Left colon (tissue), 2 donors: ENCODE results near the gene SIM2. TPM values are rescaled to one million over a fixed set of nuclear protein-coding genes. Genes with fewer than 3 reads are reported as not detected.

Source experiments
- ATAC-seq: fragments of 200-7000 bp; cut with Tn5 transposase; one replicate; pipeline ENCODE4 v1.9.1; 2020; ENCODE audit warnings: mild to moderate bottlenecking, moderate library complexity
- DNase-seq, 2 donors: peaks; one replicate each; pipeline ENCODE4 v3.0.0-alpha.2; 2020
- intact Hi-C, 2 donors: fragments of 100-400 bp; cut with DNase I in 1 of 2; cut with micrococcal nuclease in 1 of 2; formaldehyde crosslinking; loops; one replicate each; pipeline versions ENCODE4 v1.11.2 to v1.14.0; 2022; cut with DNase I, micrococcal nuclease
- total RNA-seq, 2 donors: library from RNA; stranded (reverse); fragmentation: NEBNext Ultra II Directional; extraction: Animal tissue kit (Norgen Biotek cat#: 25700); gene quantifications; one replicate each; pipeline ENCODE4 v1.2.1, GENCODE V29; 2021
- donor health status: DM: no; HTN: no; CAD: no.
- donor health status: DM: yes; HTN: yes; CAD: no.

SIM2 gene
- total RNA-seq, 2 donors from 2014 or later: 0.34 TPM; not detected in 1

DNA sequence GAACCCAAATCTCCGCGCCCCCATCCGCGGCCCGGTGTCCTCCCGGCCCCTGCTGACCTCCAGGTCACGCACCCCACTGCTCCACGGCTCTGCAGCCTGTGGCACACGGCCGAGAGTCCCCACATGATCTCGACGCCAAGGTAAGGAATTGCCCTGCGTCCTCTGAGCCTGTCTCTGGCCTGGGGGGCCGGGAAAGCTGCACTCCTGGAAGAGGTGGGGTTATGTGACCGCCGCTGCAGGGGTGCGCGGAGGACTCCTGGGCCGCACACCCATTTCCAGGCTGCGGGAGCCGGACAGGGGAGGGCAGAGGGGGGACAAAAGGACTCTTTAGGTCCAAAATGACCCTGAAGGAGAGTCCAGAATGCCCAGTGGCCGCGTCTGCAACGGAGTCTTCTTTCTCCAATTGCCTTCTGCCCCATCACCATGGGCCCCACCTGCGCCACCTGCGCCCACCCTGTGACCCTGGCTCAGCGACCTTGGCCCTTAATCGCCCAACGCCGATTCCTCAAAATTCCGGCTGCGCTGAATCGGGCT, 997 bp upstream of the SIM2 start:
- no peak for DNase-seq
- ATAC-seq: no peak
- intact Hi-C loops: no loop called here

DNA sequence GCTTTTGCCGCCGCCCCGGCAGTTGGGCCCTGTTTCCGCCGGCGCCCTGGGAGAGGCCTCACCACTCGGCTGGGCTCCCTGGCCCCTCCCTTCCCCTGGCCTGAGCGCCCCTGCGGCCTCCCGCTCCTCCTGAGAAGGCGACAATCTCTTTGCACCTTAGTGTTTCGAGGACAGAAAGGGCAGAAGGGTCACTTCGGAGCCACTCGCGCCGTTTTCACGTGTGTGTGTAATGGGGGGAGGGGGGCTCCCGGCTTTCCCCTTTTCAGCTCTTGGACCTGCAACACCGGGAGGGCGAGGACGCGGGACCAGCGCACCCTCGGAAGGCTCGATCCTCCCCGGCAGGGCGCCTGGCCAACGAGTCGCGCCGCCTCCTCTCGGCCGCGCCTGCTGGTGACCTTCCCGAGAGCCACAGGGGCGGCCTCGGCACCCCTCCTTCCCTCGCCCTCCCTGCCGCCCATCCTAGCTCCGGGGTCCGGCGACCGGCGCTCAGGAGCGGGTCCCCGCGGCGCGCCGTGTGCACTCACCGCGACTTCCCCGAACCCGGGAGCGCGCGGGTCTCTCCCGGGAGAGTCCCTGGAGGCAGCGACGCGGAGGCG, 432 bp upstream of the SIM2 start:
- DNase-seq (no peak), ATAC-seq (peak; percentile 49)
- intact Hi-C loops: no loop called here

DNA sequence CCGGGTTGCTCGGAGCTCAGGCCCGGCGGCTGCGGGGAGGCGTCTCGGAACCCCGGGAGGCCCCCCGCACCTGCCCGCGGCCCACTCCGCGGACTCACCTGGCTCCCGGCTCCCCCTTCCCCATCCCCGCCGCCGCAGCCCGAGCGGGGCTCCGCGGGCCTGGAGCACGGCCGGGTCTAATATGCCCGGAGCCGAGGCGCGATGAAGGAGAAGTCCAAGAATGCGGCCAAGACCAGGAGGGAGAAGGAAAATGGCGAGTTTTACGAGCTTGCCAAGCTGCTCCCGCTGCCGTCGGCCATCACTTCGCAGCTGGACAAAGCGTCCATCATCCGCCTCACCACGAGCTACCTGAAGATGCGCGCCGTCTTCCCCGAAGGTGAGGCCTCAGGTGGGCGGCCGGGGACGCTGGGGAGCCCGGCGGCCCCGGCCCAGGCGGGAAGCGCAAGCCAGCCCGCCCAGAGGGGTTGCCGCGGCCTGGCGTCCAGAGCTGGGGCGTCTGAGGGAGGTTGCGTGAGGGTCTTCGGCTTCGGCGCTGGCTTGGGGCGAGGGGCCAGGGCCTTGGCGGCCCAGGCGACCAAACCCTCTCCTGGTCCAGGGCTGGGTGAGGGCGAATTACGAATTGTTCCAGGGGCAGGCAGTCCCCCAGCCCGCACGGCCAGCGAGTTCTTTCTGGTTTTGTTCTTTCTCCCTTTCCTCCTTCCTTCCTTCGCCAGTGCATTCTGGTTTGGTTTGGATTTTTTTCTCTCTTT, 805 bp downstream of the SIM2 start:
- DNase-seq: no peak
- no peak for ATAC-seq
- intact Hi-C loops: no loop called here

GRCh38 chr21:36700295-36700970, 1.5 kb downstream of the SIM2 start:
- no peak for ATAC-seq
- no peak for DNase-seq
- intact Hi-C loops: no loop called here

DNA sequence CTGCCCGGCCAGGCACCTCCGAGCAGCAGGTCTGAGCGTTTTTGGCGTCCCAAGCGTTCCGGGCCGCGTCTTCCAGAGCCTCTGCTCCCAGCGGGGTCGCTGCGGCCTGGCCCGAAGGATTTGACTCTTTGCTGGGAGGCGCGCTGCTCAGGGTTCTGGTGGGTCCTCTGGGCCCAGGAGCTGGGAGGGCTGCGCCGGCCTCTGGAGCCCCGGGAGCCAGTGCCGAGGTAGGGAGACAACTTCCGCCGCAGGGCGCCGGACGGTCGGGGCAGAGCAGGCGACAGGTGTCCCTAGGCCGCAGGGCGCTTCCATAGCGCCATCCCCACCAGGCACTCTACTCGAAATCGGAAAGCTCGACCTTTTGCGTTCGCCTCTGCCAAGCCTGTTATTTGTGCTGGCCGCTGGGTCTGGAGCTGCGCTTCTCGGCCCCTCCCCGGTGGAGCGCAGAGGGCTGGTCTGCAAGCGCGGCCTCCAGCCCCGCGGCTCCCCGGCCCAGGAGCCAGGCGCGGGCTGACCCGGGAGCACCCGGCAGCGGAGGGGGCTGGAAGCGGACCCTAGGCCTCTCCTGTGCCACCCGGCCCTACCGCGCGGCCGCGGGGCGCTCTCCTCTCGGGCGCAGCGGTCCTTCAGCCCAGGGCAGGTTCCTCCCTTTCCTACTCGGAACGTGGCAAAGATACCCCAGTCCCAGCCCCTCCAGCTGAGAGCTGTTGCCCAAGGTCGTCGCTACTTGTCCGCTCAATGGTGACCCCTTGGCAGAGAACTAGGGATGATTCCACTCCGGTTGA, 2.2 kb downstream of the SIM2 start:
- intact Hi-C loops: no loop called here
- ATAC-seq: peak; percentile 44
- DNase-seq: no peak

DNA sequence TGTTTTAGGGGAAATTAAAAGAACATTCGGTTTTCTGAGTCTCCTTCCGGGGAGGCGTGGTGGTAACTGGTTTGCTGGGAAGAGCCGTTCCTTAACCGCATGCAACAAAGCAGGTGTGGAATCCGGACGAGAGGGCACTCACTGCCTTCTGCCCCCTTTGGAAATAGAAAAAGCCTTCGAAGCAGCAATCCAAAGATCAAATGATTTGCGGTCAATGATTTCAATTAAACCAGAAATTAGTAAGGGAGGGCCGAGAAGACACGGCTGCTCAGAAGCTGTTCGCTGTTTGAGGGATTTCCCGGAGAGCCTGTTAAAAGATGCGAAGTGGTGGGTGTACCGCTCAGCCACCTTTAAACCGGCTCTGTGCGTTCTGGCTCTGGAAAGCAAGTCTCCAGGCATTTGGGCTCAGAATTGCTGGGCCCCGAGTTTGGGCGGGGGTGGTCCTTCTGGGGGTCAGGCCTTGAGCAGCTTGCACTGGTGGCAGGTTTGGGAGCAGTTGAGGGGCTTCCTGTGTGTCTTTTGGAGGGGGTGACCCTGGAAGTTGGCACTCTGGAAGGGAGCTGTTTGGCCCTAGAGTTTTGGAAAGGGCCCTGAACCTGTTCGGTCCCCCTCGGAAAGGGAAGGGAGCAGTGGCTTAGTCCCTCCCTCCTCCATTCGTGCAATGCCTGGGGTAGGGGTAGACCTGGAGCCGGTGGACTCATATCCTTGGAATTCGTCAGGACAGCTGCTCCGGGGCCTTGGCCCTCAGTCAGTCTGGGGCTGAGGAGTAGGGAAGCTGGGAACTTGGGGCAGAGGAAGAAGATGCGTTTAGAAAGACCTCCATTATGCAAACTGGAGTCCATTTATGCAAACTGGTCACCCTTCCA, 3.1 kb downstream of the SIM2 start:
- ATAC-seq: peak; percentile 26
- intact Hi-C loops: no loop called here
- no peak for DNase-seq

- intact Hi-C loops: no loop called here
- ATAC-seq (no peak), DNase-seq (no peak)
Observed at GRCh38 chr21:36702622-36702968, 3.7 kb downstream of the SIM2 start.

- DNase-seq: no peak
- intact Hi-C loops: no loop called here
- no peak for ATAC-seq
Observed at GRCh38 chr21:36703123-36703522, 4.2 kb downstream of the SIM2 start.

- no peak for DNase-seq
- ATAC-seq: no peak
- intact Hi-C loops: no loop called here
Observed at GRCh38 chr21:36703626-36704280, 4.8 kb downstream of the SIM2 start.

GRCh38 chr21:36704281-36704957, 5.5 kb downstream of the SIM2 start:
- DNase-seq (no peak), ATAC-seq (no peak)
- intact Hi-C loops: no loop called here

DNA sequence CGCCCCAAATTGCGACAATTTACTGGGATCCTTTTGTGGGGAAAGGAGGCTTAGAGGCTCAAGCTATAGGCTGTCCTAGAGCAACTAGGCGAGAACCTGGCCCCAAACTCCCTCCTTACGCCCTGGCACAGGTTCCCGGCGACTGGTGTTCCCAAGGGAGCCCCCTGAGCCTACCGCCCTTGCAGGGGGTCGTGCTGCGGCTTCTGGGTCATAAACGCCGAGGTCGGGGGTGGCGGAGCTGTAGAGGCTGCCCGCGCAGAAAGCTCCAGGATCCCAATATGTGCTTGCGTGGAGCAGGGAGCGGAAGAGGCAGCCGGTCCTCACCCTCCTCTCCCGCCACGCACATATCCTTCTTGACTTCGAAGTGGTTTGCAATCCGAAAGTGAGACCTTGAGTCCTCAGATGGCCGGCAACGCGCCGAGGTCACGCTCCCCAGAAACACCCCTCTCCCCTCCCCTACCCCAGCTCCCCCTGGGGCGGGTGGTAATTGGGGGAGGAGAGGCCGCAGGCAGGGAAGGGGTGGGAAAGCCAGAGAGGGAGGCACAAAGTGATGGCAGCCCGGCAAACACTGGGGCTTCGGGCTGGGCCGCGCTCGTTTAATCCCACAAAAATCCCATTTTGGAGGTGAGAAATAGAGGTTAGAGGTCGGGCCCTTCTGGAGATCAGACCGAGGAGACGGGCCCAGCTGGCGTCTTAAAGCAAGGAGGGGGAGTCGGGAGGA, 6.2 kb downstream of the SIM2 start:
- no peak for ATAC-seq
- intact Hi-C loops: no loop called here
- DNase-seq: no peak

DNA sequence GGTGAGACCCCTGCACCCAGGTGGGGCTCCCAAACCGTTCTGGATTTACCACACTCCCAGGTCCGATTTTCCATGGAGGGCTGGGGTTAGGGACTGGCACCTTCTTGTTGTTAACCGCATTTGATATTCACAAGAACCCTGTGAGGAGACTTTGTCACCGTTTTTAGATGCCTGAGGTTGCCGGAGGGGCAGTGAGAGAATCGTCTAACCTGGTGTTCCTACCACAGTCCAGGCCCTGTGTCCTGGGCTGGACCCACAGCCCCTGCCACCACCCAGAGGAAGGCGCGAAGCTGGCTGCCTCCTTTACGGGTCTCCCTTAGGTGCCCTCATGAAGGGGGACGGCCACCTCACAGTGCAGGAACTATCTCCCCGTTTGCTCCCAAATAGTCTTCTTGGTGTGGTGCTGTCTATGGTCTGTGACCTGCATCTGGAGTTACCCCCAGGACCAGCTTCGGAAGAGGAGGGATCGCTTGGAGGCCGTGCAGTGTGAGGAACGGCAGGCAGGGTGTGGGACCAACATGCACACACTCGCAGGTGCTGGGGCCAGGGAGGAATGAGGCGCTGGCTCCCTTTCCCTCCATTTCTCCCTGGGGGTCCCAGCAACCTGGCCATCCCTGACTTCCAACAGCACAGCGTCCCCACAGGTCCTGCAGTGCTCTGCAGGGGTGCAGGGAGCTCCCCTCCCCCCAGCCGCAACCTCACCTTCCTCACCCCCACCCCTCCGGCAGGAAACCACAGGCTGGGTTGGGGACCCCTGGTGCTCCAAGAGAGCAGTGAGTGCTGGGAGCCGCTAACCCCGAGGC, 7.0 kb downstream of the SIM2 start:
- ATAC-seq: no peak
- intact Hi-C loops: no loop called here
- DNase-seq: no peak

DNA sequence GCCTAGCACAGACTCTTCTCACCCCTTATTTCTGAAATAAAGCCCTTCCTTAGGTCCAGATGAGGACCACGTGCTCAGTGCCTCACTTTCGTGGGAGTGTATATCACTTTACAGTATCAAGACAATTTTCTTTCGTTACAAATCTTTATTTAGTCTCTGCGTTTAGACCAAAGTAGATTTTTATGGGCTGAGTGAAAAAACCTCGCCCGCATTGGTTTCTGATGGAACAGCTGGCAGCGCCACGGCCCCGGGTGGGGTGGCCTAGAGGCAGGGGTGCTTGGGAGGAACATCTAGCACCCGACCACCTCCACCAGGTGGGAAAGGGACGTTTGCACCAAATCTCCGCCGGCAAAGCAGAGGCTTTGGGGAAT, 7.6 kb downstream of the SIM2 start:
- no peak for ATAC-seq
- no peak for DNase-seq
- intact Hi-C loops: no loop called here

DNA sequence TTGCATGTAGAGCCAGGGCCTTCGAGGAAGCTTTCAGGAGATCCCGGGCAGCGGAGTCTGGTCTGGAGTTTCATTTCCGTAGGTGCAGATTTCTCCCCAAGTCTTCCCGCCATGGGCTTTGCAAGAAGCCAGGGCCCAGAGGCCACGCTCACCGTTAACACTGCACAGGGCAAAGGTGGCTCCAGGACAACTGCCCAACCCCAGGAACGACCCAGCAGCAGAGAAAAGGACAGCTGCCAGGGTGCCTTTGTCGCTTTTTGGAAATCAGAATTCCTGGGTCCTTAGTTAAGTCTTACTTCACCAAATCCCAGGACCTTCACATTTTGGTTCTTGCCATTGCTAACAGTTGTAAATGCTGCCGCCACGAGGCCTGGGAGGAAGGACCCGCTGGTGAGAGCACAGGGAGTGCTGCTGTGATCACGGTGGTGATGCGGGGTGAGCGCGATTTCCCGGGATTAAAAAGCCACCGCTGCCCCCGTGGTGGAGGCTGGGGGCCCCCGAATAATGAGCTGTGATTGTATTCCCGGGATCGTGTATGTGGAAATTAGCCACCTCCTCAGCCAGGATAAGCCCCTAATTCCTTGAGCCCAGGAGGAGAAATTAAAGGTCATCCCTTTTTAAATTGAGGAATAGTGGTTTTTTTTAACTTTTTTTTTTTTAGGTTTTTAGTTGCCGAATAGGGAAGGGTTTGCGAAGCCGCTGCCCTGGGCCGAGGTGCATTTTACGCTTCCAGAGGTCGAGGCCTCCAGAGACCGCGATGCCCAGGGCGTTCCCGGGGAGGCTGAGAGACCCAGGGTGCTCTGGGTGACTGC, 8.2 kb downstream of the SIM2 start:
- DNase-seq (no peak), ATAC-seq (no peak)
- intact Hi-C loops: no loop called here

DNA sequence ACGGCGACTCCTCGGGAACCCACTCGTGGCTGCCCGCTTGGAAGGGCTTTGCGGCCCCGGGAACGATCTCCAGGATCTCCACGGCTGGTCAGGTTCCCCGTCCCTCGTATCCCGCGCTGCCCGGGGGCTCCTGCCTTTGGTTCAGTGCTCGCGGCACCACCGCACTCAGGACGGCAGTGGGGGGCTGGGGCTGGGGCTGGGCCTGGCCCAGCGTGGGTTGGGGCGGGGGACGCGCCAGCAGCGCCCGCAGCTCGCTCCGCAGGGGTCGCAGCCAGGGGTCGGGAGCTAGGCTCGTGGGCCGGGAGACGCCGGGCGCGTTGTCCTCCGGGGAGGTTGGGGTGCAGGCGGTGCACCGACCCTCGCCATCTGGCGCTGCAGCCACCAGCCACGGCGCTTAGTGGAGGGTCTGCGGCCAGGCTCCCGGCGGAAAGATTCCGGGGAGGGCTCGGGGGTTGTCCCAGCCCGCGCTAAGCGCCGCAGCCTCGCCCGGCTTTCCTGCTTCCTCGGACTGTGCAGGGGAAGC, 8.9 kb downstream of the SIM2 start:
- no peak for DNase-seq
- ATAC-seq: no peak
- intact Hi-C loops: no loop called here
